Rectal smooth muscle tissue (tissue), 1 donor: ENCODE results near the gene AK4.

Experiments
- H3K27ac ChIP-seq: one replicate; pipeline ENCODE4 v1.7.0; 2013; ENCODE audit warnings: low read depth, low read length, inconsistent platforms
- H3K27me3 ChIP-seq: one replicate; pipeline ENCODE4 v1.7.0; 2013; ENCODE audit warnings: low read length; ENCODE audit not compliant: control insufficient read depth, insufficient read depth
- H3K36me3 ChIP-seq: one replicate; pipeline ENCODE4 v1.7.0; 2013; ENCODE audit warnings: low read length; ENCODE audit not compliant: control insufficient read depth, insufficient read depth
- H3K4me1 ChIP-seq: one replicate; pipeline ENCODE4 v1.7.0; 2013; ENCODE audit warnings: low read length; ENCODE audit not compliant: control insufficient read depth, insufficient read depth
- H3K4me3 ChIP-seq: one replicate; pipeline ENCODE4 v1.7.0; 2013; ENCODE audit warnings: low read length
- H3K9ac ChIP-seq: one replicate; pipeline ENCODE4 v1.7.0; 2013; ENCODE audit warnings: low read length

AK4 gene

DNA sequence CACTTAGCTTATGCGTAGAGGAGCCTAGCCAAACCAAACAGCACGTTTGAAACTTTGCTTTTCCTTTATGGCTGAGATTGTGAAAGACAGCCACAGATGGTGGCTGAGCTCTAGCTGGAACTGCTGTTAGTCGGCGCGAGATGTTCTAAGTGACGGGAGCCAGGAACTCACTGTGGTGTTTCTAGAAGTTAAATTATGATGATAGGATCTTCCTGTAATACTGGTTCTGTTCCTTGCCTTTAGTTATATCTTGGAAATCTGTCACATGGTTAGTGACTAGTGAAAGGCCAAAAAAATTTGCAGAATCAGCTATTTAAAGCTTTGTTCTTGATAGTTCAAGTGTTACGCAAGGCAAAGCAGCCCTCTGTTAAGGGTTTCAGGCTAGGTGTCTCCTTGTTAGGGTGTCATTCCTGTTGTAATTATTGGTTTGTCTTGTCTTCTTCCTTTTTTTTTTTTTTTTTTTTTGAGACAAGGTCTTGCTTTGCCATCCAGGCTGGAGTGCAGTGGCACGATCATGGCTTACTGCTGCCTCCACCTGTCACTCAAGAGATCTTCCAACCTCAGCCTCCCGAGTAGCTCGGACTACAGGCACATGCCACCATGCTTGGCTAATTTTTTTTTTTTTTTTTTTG lies 22.6 kb downstream of the AK4 start:
- H3K4me1 ChIP-seq: peaks cover 9% of the 10 kb centered on the region
- H3K27ac ChIP-seq: no peak overlapping the region
- H3K27me3 ChIP-seq: no peaks in the 10 kb centered on the region
- no peak overlapping the region for H3K4me3 ChIP-seq
- H3K9ac ChIP-seq: no peak overlapping the region
- no peaks in the 10 kb centered on the region for H3K36me3 ChIP-seq

DNA sequence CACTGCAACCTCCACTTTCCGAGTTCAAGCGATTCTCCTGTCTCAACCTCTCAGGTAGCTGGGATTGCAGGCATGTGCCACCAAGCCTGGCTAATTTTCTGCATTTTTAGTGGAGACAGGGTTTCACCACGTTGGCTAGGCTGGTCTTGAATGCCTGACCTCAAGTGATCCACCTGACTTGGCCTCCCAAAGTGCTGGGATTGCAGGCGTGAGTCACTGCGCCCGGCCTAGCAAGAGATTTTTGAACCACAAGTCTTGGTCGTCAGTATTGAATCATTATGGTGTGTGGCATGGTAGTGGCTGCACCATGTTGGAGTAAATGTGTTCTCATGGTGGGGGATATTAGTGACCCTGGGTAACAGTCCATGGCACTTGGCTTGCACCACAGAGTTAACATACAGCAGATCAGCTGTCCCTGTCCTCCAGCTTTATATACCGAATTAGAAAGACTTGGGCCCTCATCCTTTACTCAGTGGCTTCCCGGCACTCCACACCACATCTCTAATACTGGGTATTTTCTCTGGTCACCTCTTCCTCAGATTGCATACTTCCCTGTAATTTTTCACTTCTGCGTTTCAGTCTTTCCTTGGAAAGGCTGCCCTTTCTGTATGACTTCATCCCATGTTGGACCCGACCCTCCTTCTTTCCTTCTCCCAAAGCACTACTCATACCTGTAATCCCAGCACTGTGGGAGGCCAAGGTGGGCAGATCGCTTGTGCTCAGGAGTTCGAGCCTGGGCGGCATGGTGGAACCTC lies 25.1 kb downstream of the AK4 start:
- H3K9ac ChIP-seq: no peak overlapping the region
- no peaks in the 10 kb centered on the region for H3K36me3 ChIP-seq
- no peak overlapping the region for H3K4me3 ChIP-seq
- H3K27ac ChIP-seq: no peak overlapping the region
- no peaks in the 10 kb centered on the region for H3K27me3 ChIP-seq
- peaks cover 14% of the 10 kb centered on the region for H3K4me1 ChIP-seq

GRCh38 chr1:65174585-65174984 lies 26.6 kb downstream of the AK4 start:
- Histone ChIP-seq H3K4me1 (peaks cover 14% of the 10 kb centered on the region), H3K27ac (no peak overlapping the region), H3K36me3 (no peaks in the 10 kb centered on the region), H3K27me3 (no peaks in the 10 kb centered on the region), H3K4me3 (no peak overlapping the region), H3K9ac (no peak overlapping the region)

GRCh38 chr1:65175171-65176055 lies 27.4 kb downstream of the AK4 start:
- no peaks in the 10 kb centered on the region for H3K36me3 ChIP-seq
- no peak overlapping the region for H3K4me3 ChIP-seq
- no peaks in the 10 kb centered on the region for H3K27me3 ChIP-seq
- no peak overlapping the region for H3K27ac ChIP-seq
- H3K4me1 ChIP-seq: peaks cover 12% of the 10 kb centered on the region
- no peak overlapping the region for H3K9ac ChIP-seq

- no peaks in the 10 kb centered on the region for H3K36me3 ChIP-seq
- H3K27me3 ChIP-seq: no peaks in the 10 kb centered on the region
- H3K4me1 ChIP-seq: peaks cover 11% of the 10 kb centered on the region
- H3K9ac ChIP-seq: no peak overlapping the region
- H3K27ac ChIP-seq: no peak overlapping the region
- H3K4me3 ChIP-seq: no peak overlapping the region
These were observed 28.1 kb downstream of the AK4 start for GRCh38 chr1:65176056-65176450.

DNA sequence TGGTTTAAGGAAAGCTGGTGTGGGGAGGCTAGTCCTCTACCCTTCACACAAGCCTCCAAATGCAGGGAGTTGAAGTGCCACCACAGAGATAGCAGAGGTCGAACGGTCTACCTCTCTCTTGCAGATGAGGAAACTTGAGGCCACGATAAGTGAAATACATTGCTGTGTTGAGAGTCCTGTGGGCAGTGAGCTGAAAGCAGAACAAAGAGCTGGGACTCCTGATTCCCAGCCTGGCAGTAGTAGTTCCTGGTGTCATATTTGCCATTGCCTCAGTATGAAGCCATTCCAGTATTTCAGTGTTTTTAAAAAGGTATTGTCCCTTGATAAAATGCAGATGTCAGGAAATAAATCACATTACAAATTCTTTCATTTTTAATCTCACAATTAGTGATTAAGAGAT lies 28.6 kb downstream of the AK4 start:
- Histone ChIP-seq H3K4me3 (no peak overlapping the region), H3K4me1 (peaks cover 11% of the 10 kb centered on the region), H3K27me3 (no peaks in the 10 kb centered on the region), H3K36me3 (no peaks in the 10 kb centered on the region), H3K27ac (no peak overlapping the region), H3K9ac (no peak overlapping the region)

DNA sequence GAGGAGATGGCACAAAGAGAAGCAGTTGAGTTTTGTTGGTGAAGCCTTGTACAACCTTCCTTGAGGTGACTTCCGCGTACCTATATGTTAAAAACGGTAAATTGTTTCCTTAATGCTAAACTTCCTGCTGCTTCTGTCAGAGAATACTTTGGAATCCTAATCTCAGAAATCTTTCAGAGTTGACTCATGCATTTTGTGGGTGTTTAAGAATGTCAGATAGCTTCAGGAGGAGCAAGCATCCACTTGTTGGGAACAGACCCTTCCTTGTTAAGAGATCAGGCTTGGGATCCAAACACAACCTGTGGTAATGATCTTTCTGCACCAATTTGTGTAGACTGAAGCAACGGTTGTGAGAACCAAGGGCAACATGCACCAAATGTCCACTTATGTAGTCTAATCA lies 29.5 kb downstream of the AK4 start:
- Histone ChIP-seq H3K36me3 (no peaks in the 10 kb centered on the region), H3K4me3 (no peak overlapping the region), H3K27me3 (no peaks in the 10 kb centered on the region), H3K9ac (no peak overlapping the region), H3K27ac (no peak overlapping the region), H3K4me1 (peaks cover 11% of the 10 kb centered on the region)

- H3K4me1 ChIP-seq: peaks cover 11% of the 10 kb centered on the region
- H3K4me3 ChIP-seq: no peak overlapping the region
- no peak overlapping the region for H3K27ac ChIP-seq
These were observed 30.2 kb downstream of the AK4 start for GRCh38 chr1:65178235-65178634.

GRCh38 chr1:65179148-65179547 lies 31.1 kb downstream of the AK4 start:
- Histone ChIP-seq H3K4me1 (peaks cover 11% of the 10 kb centered on the region), H3K27me3 (no peaks in the 10 kb centered on the region), H3K4me3 (no peak overlapping the region), H3K9ac (no peak overlapping the region), H3K36me3 (no peaks in the 10 kb centered on the region), H3K27ac (no peak overlapping the region)

More at GRCh38 chr1:65178235-65178634, 30.2 kb downstream of the AK4 start:
- Histone ChIP-seq H3K9ac (no peak overlapping the region), H3K27me3 (no peaks in the 10 kb centered on the region), H3K36me3 (no peaks in the 10 kb centered on the region)

DNA sequence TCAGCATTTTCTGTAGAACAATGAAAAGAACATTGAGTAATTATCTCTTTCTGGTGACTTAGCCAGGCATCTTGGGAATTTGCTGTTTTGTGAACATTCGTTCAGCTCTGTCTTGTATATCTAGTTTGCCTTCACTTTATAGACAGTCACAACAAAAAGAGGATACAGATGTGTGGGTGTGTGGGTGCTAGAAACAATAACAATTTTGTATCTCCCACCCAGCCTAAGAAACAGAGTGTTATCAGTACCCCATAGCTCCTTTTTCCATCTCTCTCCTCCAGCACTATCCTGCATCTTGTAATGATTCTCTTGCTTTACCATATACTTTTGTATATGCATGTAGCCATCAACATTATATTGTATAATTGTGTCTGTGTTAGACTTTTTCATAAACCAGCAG lies 33.0 kb downstream of the AK4 start:
- no peaks in the 10 kb centered on the region for H3K27me3 ChIP-seq
- H3K27ac ChIP-seq: no peak overlapping the region
- H3K36me3 ChIP-seq: no peaks in the 10 kb centered on the region
- H3K9ac ChIP-seq: no peak overlapping the region
- H3K4me1 ChIP-seq: peaks cover 5% of the 10 kb centered on the region
- H3K4me3 ChIP-seq: no peak overlapping the region

GRCh38 chr1:65182658-65183268 lies 34.8 kb downstream of the AK4 start:
- H3K9ac ChIP-seq: no peak overlapping the region
- no peaks in the 10 kb centered on the region for H3K36me3 ChIP-seq
- H3K4me1 ChIP-seq: no peaks in the 10 kb centered on the region
- no peak overlapping the region for H3K27ac ChIP-seq
- no peaks in the 10 kb centered on the region for H3K27me3 ChIP-seq
- no peak overlapping the region for H3K4me3 ChIP-seq

DNA sequence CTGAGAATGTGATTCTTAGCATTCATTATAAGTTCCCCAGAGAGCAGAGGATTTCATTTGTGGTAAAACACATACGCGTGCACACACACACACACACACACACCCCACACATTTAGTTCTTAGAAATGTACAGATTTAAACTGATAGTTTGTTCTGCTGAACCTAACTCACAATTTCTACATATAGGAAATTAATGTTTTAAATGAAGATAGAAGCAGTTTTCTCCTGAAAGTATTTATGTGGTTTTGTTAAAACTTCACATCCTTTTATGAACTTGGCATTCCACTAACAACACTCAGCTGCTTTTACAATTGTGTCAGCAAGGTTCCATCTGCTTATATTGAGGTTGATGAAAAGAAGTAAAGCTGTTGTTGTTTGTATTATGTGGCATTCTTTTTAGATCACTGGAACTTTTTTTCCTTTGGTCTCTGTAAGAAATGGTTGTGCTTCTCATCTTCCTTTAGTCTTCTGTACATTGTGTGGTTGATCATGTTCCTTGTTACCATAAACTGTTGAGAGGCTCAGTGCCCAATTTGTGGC lies 41.6 kb downstream of the AK4 start:
- no peak overlapping the region for H3K4me3 ChIP-seq
- no peaks in the 10 kb centered on the region for H3K36me3 ChIP-seq
- no peaks in the 10 kb centered on the region for H3K27me3 ChIP-seq
- no peak overlapping the region for H3K27ac ChIP-seq
- H3K9ac ChIP-seq: no peak overlapping the region
- H3K4me1 ChIP-seq: no peaks in the 10 kb centered on the region
